ENCODE results near the gene CCDC195. TPM values are rescaled to one million over a fixed set of nuclear protein-coding genes. Genes with fewer than 3 reads are reported as not detected.
A peak's percentile ranks its signal among the peaks of the same experiment; 100 is the strongest.

CCDC195 gene
- total RNA-seq, 1 experiment from 2014 or later = not detected

- H2AFZ ChIP-seq (ENCODE audit: low read length) = no peak overlapping the region
- H3K4me3 ChIP-seq (ENCODE audit: low read length) = no peak overlapping the region
- H3K79me2 ChIP-seq (ENCODE audit: low read length) = no peaks in the 10 kb centered on the region
- ChIA-PET POLR2A (ENCODE audit: unreplicated experiment) (no interaction called here), CTCF (no interaction called here)
- no peaks in the 10 kb centered on the region for H3F3A ChIP-seq (ENCODE audit: low read length, unreplicated experiment)
- BruUV-seq (replicated peaks) = no TSS peak
- no peaks in the 10 kb centered on the region for H3K9me2 ChIP-seq (replicated peaks; ENCODE audit: low read length)
- no peak overlapping the region for H3K4me2 ChIP-seq (ENCODE audit: low read length)
- peaks cover 13% of the 10 kb centered on the region for H3K36me3 ChIP-seq (ENCODE audit: low read depth, low read length)
- DNase-seq (no peak), ATAC-seq (no peak)
- H4K20me1 ChIP-seq (ENCODE audit: low read length) = no peaks in the 10 kb centered on the region
- no peaks in the 10 kb centered on the region for H3K9me3 ChIP-seq (ENCODE audit: low read length)
- intact Hi-C loops (cut with micrococcal nuclease) = no loop called here
- no peaks in the 10 kb centered on the region for H3K27me3 ChIP-seq (ENCODE audit: low read length)
- no peak for TF ChIP-seq EZH2 (IDR thresholded peaks at IDR 0.05; ENCODE audit: low read length, unreplicated experiment)
- no peak overlapping the region for H3K9ac ChIP-seq (ENCODE audit: low read length)
- H3K4me1 ChIP-seq (ENCODE audit: insufficient read depth, low read length) = no peaks in the 10 kb centered on the region
- H3K27ac ChIP-seq (ENCODE audit: low read length) = no peak overlapping the region
Measured at GRCh38 chr2:224753743-224754540, 37.8 kb upstream of the CCDC195 start.

GRCh38 chr2:224751996-224752698 is 36.0 kb upstream of the CCDC195 start:
- no peak for DNase-seq
- ATAC-seq = no peak
- no peak for TF ChIP-seq EZH2 (IDR thresholded peaks at IDR 0.05; ENCODE audit: low read length, unreplicated experiment)
- TF ChIP-seq CTCF (conservative IDR thresholded peaks at IDR 0.05; ENCODE audit: low read depth, low read length) = no peak
- no peak for TF ChIP-seq EZH2phosphoT487 (IDR thresholded peaks at IDR 0.05; ENCODE audit: borderline replicate concordance, low read length)
- Histone ChIP-seq H3K9me3 (ENCODE audit: low read length) (no peaks in the 10 kb centered on the region), H4K20me1 (ENCODE audit: low read length) (no peaks in the 10 kb centered on the region), H3F3A (ENCODE audit: low read length, unreplicated experiment) (no peaks in the 10 kb centered on the region), H3K4me3 (ENCODE audit: low read length) (no peak overlapping the region), H3K9me2 (replicated peaks; ENCODE audit: low read length) (no peaks in the 10 kb centered on the region), H3K27ac (ENCODE audit: low read length) (no peak overlapping the region), H3K79me2 (ENCODE audit: low read length) (no peaks in the 10 kb centered on the region), H3K4me1 (ENCODE audit: insufficient read depth, low read length) (no peaks in the 10 kb centered on the region), H3K4me2 (ENCODE audit: low read length) (no peak overlapping the region), H2AFZ (ENCODE audit: low read length) (no peak overlapping the region), H3K27me3 (ENCODE audit: low read length) (no peaks in the 10 kb centered on the region), H3K36me3 (ENCODE audit: low read depth, low read length) (no peaks in the 10 kb centered on the region), H3K9ac (ENCODE audit: low read length) (no peak overlapping the region)
- POLR2A ChIA-PET (ENCODE audit: unreplicated experiment) = no interaction called here
- BruUV-seq (replicated peaks) = no TSS peak
- CTCF ChIA-PET = no interaction called here
- intact Hi-C loops (cut with micrococcal nuclease) = no loop called here

- Histone ChIP-seq H4K20me1 (ENCODE audit: low read length) (no peaks in the 10 kb centered on the region), H3K79me2 (ENCODE audit: low read length) (no peaks in the 10 kb centered on the region), H3F3A (ENCODE audit: low read length, unreplicated experiment) (no peaks in the 10 kb centered on the region), H3K27ac (ENCODE audit: low read length) (no peak overlapping the region), H2AFZ (ENCODE audit: low read length) (no peak overlapping the region), H3K4me3 (ENCODE audit: low read length) (no peak overlapping the region), H3K27me3 (ENCODE audit: low read length) (no peaks in the 10 kb centered on the region), H3K9ac (ENCODE audit: low read length) (no peak overlapping the region), H3K9me3 (ENCODE audit: low read length) (no peaks in the 10 kb centered on the region), H3K4me1 (ENCODE audit: insufficient read depth, low read length) (no peaks in the 10 kb centered on the region), H3K36me3 (ENCODE audit: low read depth, low read length) (no peaks in the 10 kb centered on the region), H3K9me2 (replicated peaks; ENCODE audit: low read length) (no peaks in the 10 kb centered on the region), H3K4me2 (ENCODE audit: low read length) (no peak overlapping the region)
- BruUV-seq (replicated peaks) = no TSS peak
- ChIA-PET POLR2A (ENCODE audit: unreplicated experiment) (interaction anchor here (0.6 kb wide), 1 partner anchor 218 kb away, joined by 3 read pairs; no protein-coding TSS in a partner anchor), CTCF (no interaction called here)
- peak; percentile 54; the same call in 1 of the 2 replicates for TF ChIP-seq CTCF (conservative IDR thresholded peaks at IDR 0.05; ENCODE audit: low read depth, low read length)
- no peak for TF ChIP-seq EZH2phosphoT487 (IDR thresholded peaks at IDR 0.05; ENCODE audit: borderline replicate concordance, low read length)
- DNase-seq (peak; percentile 23), ATAC-seq (no peak)
- intact Hi-C loops (cut with micrococcal nuclease) = loop anchor here (1.0 to 10.0 kb wide), 2 partner anchors 29 to 74 kb away; no protein-coding TSS in a partner anchor
Measured at GRCh38 chr2:224749136-224749535, 33.0 kb upstream of the CCDC195 start.

All from PC-3 (cell line).